ENCODE results near the gene ELL2.

GRCh38 chr5:95993266-95993665 is 31.6 kb upstream of the ELL2 start:
- no peak for TF ChIP-seq CTCF (IDR thresholded peaks at IDR 0.05)
- no peak for TF ChIP-seq POLR2A (IDR thresholded peaks at IDR 0.05)

All from heart left ventricle (tissue), 13 donors.